IMR-90 (cell line): ENCODE data around the gene ZMYND10. TPM values are rescaled to one million over a fixed set of nuclear protein-coding genes. Genes with fewer than 3 reads are reported as not detected.

Experiments
- ATAC-seq: fragments of 200-7000 bp; cut with Tn5 transposase; 2 replicates; pipeline ENCODE4 v1.9.1; 2020; ENCODE audit warnings: low read depth, mild to moderate bottlenecking, moderate library complexity
- BruUV-seq: library from RNA; stranded (reverse); fragments of 400-500 nt; replicated peaks from 2 replicates; lab custom pipeline; 2021; lab: Mats Ljungman, UMichigan
- CTCF ChIA-PET: fragments of 300-600 bp; formaldehyde crosslinking; extraction: SDS; loops from one replicate; lab custom pipeline; 2021; ENCODE audit warnings: antibody characterized with exemption; lab: Yijun Ruan, JAX
- POLR2A ChIA-PET: fragments of 300-600 bp; sonication (Branson Sonifier 250); formaldehyde crosslinking; loops from one replicate; lab custom pipeline; 2022; ENCODE audit warnings: antibody characterized with exemption; ENCODE audit not compliant: unreplicated experiment; lab: Charles Lee
- DNase-seq: peaks from one replicate; pipeline ENCODE4 v3.0.0; 2013
- H2AFZ ChIP-seq: replicated peaks from 2 replicates; pipeline ENCODE3; 2013; ENCODE audit warnings: low read length, mild to moderate bottlenecking; ENCODE audit not compliant: poor library complexity
- H2AK5ac ChIP-seq: 2 replicates; pipeline ENCODE4 v1.6.1; 2013; ENCODE audit warnings: low read depth, low read length, inconsistent platforms
- H2AK9ac ChIP-seq: replicated peaks from 2 replicates; pipeline ENCODE3; 2013; ENCODE audit warnings: mild to moderate bottlenecking, low read depth, low read length, moderate library complexity; ENCODE audit not compliant: poor library complexity
- H2BK120ac ChIP-seq: 2 replicates; pipeline ENCODE4 v1.6.1; 2013; ENCODE audit warnings: low read depth, low read length, inconsistent platforms
- H2BK15ac ChIP-seq: 3 replicates; pipeline ENCODE4 v1.6.1; 2013; ENCODE audit warnings: low read depth, low read length, inconsistent platforms
- H2BK20ac ChIP-seq: 2 replicates; pipeline ENCODE4 v1.6.1; 2013; ENCODE audit warnings: low read depth, mild to moderate bottlenecking, inconsistent platforms, low read length, moderate library complexity
- H2BK5ac ChIP-seq: 2 replicates; pipeline ENCODE4 v1.6.1; 2013; ENCODE audit warnings: mild to moderate bottlenecking, low read depth, low read length, inconsistent platforms; ENCODE audit not compliant: poor library complexity, severe bottlenecking
- H3K14ac ChIP-seq: replicated peaks from 2 replicates; pipeline ENCODE4 v1.6.1; 2013; ENCODE audit warnings: low read depth, low read length, inconsistent platforms
- H3K18ac ChIP-seq: 2 replicates; pipeline ENCODE4 v1.6.1; 2013; ENCODE audit warnings: low read depth, low read length, control low read depth
- H3K23ac ChIP-seq: 2 replicates; pipeline ENCODE4 v1.6.1; 2013; ENCODE audit warnings: low read depth, low read length, inconsistent platforms
- H3K27ac ChIP-seq: 2 replicates; pipeline ENCODE4 v1.5.1; 2013; ENCODE audit warnings: mild to moderate bottlenecking, control low read depth, low read length; ENCODE audit not compliant: insufficient read depth
- H3K27me3 ChIP-seq: 2 replicates; pipeline ENCODE4 v1.6.1; 2013; ENCODE audit warnings: low read length; ENCODE audit not compliant: control insufficient read depth, insufficient read depth
- H3K36me3 ChIP-seq: 2 replicates; pipeline ENCODE4 v1.6.1; 2013; ENCODE audit warnings: low read length, mixed read lengths; ENCODE audit not compliant: control insufficient read depth, insufficient read depth
- H3K4ac ChIP-seq: 2 replicates; pipeline ENCODE4 v1.6.1; 2013; ENCODE audit warnings: low read depth, low read length, inconsistent platforms
- H3K4me1 ChIP-seq: 2 replicates; pipeline ENCODE4 v1.6.1; 2013; ENCODE audit warnings: low read length, mixed read lengths; ENCODE audit not compliant: control insufficient read depth, insufficient read depth
- H3K4me2 ChIP-seq: 2 replicates; pipeline ENCODE4 v1.6.1; 2013; ENCODE audit warnings: low read depth, mild to moderate bottlenecking, control low read depth, low read length, moderate library complexity
- H3K4me3 ChIP-seq: 2 replicates; pipeline ENCODE4 v1.5.1; 2013; ENCODE audit warnings: low read depth, mild to moderate bottlenecking, control low read depth, low read length, moderate library complexity; ENCODE audit not compliant: insufficient read depth
- H3K56ac ChIP-seq: 2 replicates; pipeline ENCODE4 v1.6.1; 2013; ENCODE audit warnings: low read length, inconsistent platforms; ENCODE audit not compliant: insufficient read depth; ENCODE audit errors: extremely low read depth
- H3K79me1 ChIP-seq, 2 experiments: 2 replicates each; pipeline ENCODE4 v1.6.1; 2013; ENCODE audit warnings: low read length in 2 of 2, inconsistent platforms in 1 of 2, low read depth in 1 of 2
- H3K9ac ChIP-seq: 2 replicates; pipeline ENCODE4 v1.6.1; 2013; ENCODE audit warnings: low read depth, low read length, control low read depth
- H3K9me1 ChIP-seq: 2 replicates; pipeline ENCODE4 v1.6.1; 2013; ENCODE audit warnings: low read length, inconsistent platforms; ENCODE audit not compliant: insufficient read depth
- H3K9me3 ChIP-seq: 2 replicates; pipeline ENCODE4 v1.6.1; 2013; ENCODE audit warnings: low read length; ENCODE audit not compliant: control insufficient read depth, insufficient read depth
- H4K20me1 ChIP-seq: 2 replicates; pipeline ENCODE4 v1.6.1; 2013; ENCODE audit warnings: low read length, inconsistent platforms; ENCODE audit not compliant: insufficient read depth
- H4K5ac ChIP-seq: 2 replicates; pipeline ENCODE4 v1.6.1; 2013; ENCODE audit warnings: mild to moderate bottlenecking, low read depth, low read length, control low read depth
- H4K8ac ChIP-seq, 2 experiments: 2 replicates each; pipeline ENCODE4 v1.6.1; 2013; ENCODE audit warnings: low read depth in 2 of 2, low read length in 2 of 2, control low read depth in 1 of 2, inconsistent platforms in 1 of 2
- H4K91ac ChIP-seq: 2 replicates; pipeline ENCODE4 v1.6.1; 2013; ENCODE audit warnings: low read depth, low read length, inconsistent platforms; ENCODE audit not compliant: insufficient read depth
- CHD1 ChIP-seq: IDR thresholded peaks from 2 replicates; pipeline ENCODE4 v1.6.1; 2012; ENCODE audit warnings: low read depth, low read length, improper control_type of control experiment
- RAD21 ChIP-seq: IDR thresholded peaks from 2 replicates; pipeline ENCODE4 v1.6.1; 2012; ENCODE audit warnings: low read length, improper control_type of control experiment
- RCOR1 ChIP-seq: IDR thresholded peaks from 2 replicates; pipeline ENCODE4 v1.6.1; 2012; ENCODE audit warnings: mild to moderate bottlenecking, low read length, improper control_type of control experiment; ENCODE audit not compliant: insufficient replicate concordance
- WGBS, 2 experiments: methylation state at CpG; one replicate each; pipeline versions ENCODE4 v1.1.5 to v1.1.7; 2013; ENCODE audit warnings: missing lambda C conversion rate in 2 of 2; ENCODE audit not compliant: insufficient read length in 1 of 2; ENCODE audit errors: extremely low coverage in 2 of 2; 5-methylcytosine and 5-hydroxymethylcytosine counted together
- dilution Hi-C: fragments of 300-500 bp; cut with HindIII; formaldehyde crosslinking; loops from one replicate; pipeline ENCODE4 v1.14.3; 2018; ENCODE audit warnings: low sequenced_read_pairs; ENCODE audit not compliant: unreplicated experiment
- in situ Hi-C: fragments of 300-500 bp; cut with MboI; formaldehyde crosslinking; loops from 3 replicates; pipeline ENCODE4 v1.14.3; 2019; ENCODE audit warnings: low sequenced_read_pairs, inconsistent platforms, mixed read lengths
- intact Hi-C: fragments of 100-400 bp; cut with micrococcal nuclease; formaldehyde crosslinking; loops from 2 replicates; pipeline ENCODE4 v1.10.0; 2022
- polyA plus RNA-seq, 3 experiments: library from polyadenylated mRNA; depleted of rRNA; stranded (reverse); fragments of >200 nt; gene quantifications; 2 replicates each; pipeline ENCODE4 v1.2.3, GENCODE V29; 2012; ENCODE audit warnings: low replicate concordance in 1 of 3
- total RNA-seq: library from RNA; depleted of rRNA; stranded (reverse); fragments of >200 nt; gene quantifications from 2 replicates; pipeline ENCODE4 v1.2.3, GENCODE V29; 2012

Gene ZMYND10
- total and polyA plus RNA-seq, 2 of the 4 experiments (the other 2 are of a cell fraction) = 1.1 to 1.4 TPM

GRCh38 chr3:50294492-50295403 is 50.8 kb downstream of the ZMYND10 start:
- no peak overlapping the region for H4K5ac ChIP-seq
- no peak overlapping the region for H2BK5ac ChIP-seq
- H4K91ac ChIP-seq = no peak overlapping the region
- intact Hi-C loops = no loop called here
- H3K4me2 ChIP-seq = no peak overlapping the region
- no TSS peak for BruUV-seq
- H3K79me1 ChIP-seq = peaks cover 18 to 38% of the 10 kb centered on the region in 2 experiments
- no peak overlapping the region for H2AK5ac ChIP-seq
- no peaks in the 10 kb centered on the region for H4K20me1 ChIP-seq
- dilution Hi-C loops = no loop called here
- H3K9ac ChIP-seq = no peak overlapping the region
- H4K8ac ChIP-seq = no peak overlapping the region
- CTCF ChIA-PET = no interaction called here
- no peak overlapping the region for H3K4me3 ChIP-seq
- H2BK15ac ChIP-seq = no peak overlapping the region
- 95% methylated on average over 14 of the region's 22 CpGs; no CpG with 5 or more reads in 1 of the 2 experiments for WGBS, 2 experiments
- no peak overlapping the region for H3K4ac ChIP-seq
- ATAC-seq (no peak), DNase-seq (no peak)
- H3K23ac ChIP-seq = no peak overlapping the region
- no peak overlapping the region for H2BK20ac ChIP-seq
- no peaks in the 10 kb centered on the region for H3K9me3 ChIP-seq
- POLR2A ChIA-PET = no interaction called here
- H3K27ac ChIP-seq = no peak overlapping the region
- no peak overlapping the region for H3K14ac ChIP-seq
- TF ChIP-seq RAD21 = no peak
- no peak for TF ChIP-seq CHD1
- TF ChIP-seq RCOR1 = no peak
- H3K27me3 ChIP-seq = no peaks in the 10 kb centered on the region
- no peak overlapping the region for H2BK120ac ChIP-seq
- in situ Hi-C loops = no loop called here
- H2AFZ ChIP-seq = no peak overlapping the region
- H3K36me3 ChIP-seq = peaks cover 6% of the 10 kb centered on the region
- peaks cover 13% of the 10 kb centered on the region for H3K4me1 ChIP-seq
- peaks cover 7% of the 10 kb centered on the region for H3K9me1 ChIP-seq
- no peak overlapping the region for H3K18ac ChIP-seq
- H3K56ac ChIP-seq = no peak overlapping the region
- peak overlapping the region; percentile 76 for H2AK9ac ChIP-seq
